GM18858 (cell line): ENCODE results near the gene PRRG2.
"Not testable (repeated sequence)": the region's sequence is repeated elsewhere in the genome, so short reads cannot be mapped to it uniquely, and the experiment has no call there.

Source experiments
- ATAC-seq: cut with Tn5 transposase; IDR thresholded peaks from one replicate; pipeline ENCODE4 v1.9.1; 2021; ENCODE audit not compliant: unreplicated experiment

Gene PRRG2

GRCh38 chr19:49599378-49600295 is 18.5 kb downstream of the PRRG2 start:
- ATAC-seq, result no peak

- no peak for ATAC-seq
Observed at GRCh38 chr19:49601482-49602038, 20.4 kb downstream of the PRRG2 start.

DNA sequence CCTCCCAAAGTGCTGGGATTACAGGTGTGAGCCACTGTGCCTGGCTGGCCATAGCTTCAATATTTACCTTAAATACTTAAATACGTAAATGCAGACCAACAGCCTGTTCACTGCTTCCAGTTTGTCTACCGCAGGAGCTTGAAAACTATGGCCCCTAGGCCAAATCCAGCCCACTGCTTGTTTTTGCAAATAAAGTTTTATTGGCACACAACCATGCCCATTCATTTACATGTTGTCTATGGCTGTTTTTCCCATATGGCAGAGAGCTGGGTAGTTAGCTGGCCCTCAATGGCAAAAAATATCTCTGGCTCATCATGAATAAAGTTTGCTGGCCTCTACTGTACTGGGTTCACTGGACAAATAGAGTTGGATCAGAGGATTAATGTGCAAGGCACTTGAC is 21.7 kb downstream of the PRRG2 start:
- ATAC-seq, result no peak

GRCh38 chr19:49605605-49606004 is 24.5 kb downstream of the PRRG2 start:
- no peak for ATAC-seq

GRCh38 chr19:49609499-49610092 is 28.5 kb downstream of the PRRG2 start:
- ATAC-seq, result no peak

GRCh38 chr19:49613374-49613773 is 32.3 kb downstream of the PRRG2 start:
- no peak for ATAC-seq

DNA sequence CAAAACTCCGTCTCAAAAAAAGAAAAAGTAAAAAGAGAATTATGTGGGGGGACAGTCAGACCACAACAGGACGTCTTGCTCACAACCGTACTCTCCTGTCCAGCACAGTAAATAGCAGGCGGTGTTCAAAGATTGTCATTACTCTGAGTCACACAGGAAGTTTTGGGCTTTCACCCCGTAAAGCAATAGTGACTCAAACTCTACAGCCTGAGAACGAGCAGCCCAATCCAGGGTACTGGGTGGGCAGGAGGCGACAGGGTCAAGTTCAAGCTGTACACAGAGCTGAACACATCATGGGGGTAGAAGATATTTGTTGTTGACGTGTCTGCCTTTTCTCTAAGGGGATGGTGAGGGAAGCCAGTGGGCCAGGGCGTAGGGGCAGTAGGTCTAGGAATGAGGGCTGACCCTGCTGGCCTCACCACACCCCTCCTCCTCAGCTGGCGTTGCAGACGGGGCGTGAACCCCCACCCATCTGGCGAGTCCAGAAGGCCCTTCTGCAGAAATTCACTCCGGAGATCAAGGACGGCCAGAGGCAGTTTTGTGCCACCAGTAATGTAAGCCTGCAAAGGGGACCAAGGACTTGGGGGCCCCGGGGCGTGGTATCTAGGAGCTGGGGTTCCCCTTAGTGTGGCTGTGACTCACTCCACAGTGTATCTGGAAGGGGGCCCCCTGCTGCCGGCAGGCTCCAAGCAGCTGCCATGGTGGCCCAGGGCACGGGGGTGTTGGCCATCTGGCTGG is 33.1 kb downstream of the PRRG2 start:
- no peak for ATAC-seq

DNA sequence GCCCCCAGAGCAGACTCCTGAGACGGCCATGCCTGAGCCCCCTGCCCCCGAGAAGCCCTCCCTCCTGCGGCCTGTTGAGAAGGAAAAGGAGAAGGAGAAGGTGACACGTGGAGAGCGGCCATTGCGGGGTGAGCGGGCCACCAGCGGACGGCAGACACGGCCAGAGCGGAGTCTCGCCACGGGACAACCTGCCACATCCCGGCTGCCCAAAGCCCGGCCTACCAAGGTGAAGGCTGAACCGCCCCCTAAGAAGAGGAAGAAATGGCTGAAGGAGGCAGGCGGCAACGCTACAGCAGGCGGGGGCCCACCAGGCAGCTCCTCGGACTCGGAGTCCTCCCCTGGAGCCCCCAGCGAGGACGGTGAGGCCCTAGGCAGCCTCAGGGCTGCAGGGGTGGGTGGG is 34.7 kb downstream of the PRRG2 start:
- ATAC-seq, result no peak

- no peak for ATAC-seq
Observed at GRCh38 chr19:49616532-49616931, 35.4 kb downstream of the PRRG2 start.

DNA sequence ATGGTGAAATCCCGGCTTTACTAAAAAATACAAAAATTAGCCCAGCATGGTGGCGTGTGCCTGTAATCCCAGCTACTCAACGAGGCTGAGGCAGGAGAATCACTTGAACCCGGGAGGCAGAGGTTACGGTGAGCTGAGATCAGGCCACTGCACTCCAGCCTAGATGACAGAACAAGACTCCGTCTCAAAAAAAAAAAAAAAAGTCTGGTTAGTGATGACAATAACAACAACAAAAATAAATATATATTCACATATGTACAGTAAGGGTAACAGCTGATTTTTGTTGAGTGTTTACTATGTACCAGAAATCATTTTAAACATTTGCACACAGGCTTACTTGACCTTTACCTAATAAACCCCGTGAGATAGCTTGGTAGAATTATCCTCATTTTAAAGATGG is 35.8 kb downstream of the PRRG2 start:
- no peak for ATAC-seq

GRCh38 chr19:49617860-49618259 is 36.7 kb downstream of the PRRG2 start:
- not testable (repeated sequence) for ATAC-seq

GRCh38 chr19:49624967-49625910 is 44.1 kb downstream of the PRRG2 start:
- no peak for ATAC-seq

DNA sequence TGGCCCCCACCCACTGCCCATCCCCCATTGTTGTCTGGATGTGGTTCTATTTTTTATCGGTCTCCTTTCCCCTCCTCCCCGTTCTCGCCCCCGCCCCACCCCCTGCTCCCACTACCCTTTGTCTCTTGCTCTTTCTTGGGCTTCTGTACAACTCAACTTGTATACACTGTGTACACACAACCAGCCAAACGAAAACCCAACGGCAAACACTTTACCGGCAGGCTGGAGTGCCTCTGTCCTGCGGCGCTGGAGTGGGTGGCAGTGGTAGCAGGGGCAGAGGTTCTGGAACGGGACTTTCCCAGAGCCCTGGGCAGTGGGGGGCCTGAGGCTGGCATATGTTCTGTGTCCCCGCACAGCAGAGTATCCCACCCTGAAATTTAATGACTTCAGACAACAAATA is 45.1 kb downstream of the PRRG2 start:
- ATAC-seq, result no peak

GRCh38 chr19:49629659-49630058 is 48.5 kb downstream of the PRRG2 start:
- ATAC-seq, result no peak

DNA sequence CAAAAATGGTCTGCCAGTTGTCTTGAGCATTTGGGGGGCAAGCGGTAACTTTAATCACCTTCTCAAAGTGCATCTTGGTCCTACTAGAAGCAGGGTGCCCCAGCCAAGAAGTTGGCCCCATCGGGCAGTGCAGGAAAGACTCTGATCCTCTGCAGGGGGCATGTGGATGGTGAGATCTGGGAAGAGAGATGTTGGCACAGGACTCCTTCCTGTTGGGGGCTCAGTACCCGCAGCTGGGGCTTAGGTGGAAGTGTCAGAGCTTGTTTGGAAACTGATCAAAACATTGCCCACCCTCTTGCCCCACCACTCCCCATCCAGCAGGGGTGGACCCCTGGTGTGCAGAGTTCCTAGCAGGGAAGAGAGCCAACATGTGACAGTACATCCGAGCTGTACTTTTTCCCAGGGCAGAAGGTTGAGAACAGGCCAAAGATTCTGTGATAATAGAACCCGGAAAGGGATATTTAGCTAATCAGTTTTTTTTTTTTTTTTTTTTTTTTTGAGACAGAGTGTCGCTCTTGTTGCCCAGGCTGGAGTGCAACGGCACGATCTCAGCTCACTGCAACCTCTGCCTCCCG is 50.0 kb downstream of the PRRG2 start:
- ATAC-seq, result no peak

- ATAC-seq, result no peak
Observed at GRCh38 chr19:49631610-49632192, 50.6 kb downstream of the PRRG2 start.

- ATAC-seq, result no peak
Observed at GRCh38 chr19:49632576-49632975, 51.5 kb downstream of the PRRG2 start.

DNA sequence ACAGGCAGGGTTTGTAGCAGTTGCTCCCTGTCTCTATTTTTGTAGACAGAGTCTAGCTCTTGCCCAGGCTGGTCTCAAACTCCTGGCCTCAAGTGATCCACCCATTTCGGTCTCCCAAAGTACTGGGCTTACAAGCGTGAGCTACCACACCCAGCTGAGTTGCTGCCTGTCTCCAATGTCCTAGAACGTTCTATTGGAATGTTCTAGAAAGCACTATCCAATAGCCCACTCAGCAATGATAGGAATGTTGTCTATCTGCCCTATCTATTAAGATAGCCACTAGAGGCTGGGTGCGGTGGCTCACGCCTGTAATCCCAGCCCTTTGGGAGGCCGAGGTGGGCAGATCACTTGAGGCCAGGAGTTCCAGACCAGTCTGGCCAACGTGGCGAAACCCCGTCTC is 52.2 kb downstream of the PRRG2 start:
- not testable (repeated sequence) for ATAC-seq

DNA sequence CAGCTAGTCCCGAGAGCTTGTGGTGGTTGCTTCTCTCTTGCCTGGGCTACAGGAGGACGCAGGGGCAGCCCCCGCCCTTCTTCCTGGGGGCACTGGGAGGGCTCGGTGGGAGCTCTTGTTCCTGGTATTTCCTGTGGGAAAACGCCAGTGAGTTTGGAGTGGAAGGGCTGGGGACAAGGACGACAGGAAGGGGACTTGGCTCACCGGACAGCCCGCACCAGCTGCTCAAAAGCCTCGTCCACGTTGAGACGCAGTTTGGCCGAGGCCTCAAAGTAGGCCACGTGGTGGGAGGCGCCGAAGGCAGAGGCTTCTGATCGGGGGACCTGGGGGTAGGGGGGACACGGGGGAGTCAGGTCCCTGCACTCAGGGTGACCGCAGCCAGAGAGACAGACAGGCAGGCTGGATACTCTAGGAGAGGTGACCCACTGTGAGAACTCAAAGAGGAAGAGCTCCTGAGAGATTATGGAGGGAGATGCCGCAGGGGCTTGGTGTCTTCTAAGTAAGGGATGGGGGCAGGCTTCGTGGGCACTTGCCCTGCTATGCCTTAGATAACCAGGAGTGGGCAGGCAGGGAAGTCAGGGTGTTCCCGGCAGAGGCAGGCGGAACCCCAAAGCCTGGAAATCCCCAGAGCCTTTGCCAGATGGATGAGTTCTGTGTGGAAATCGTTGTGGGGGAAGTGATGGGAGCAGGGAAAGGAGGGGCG is 54.6 kb downstream of the PRRG2 start:
- ATAC-seq, result no peak
